Loucy (cell line): ENCODE data around the gene ERFE.

ENCODE experiments used
- H2AFZ ChIP-seq: fragments of 200-600 bp; sonication (generic); 2 replicates; pipeline ENCODE4 v1.6.0; 2016; ENCODE audit warnings: antibody characterized with exemption, mild to moderate bottlenecking, low read length, moderate library complexity
- H3F3A ChIP-seq: fragments of 200-600 bp; 2 replicates; pipeline ENCODE4 v1.6.0; 2016; ENCODE audit warnings: antibody characterized with exemption, low read depth, mild to moderate bottlenecking
- H3K27me3 ChIP-seq: fragments of 200-600 bp; sonication (generic); 2 replicates; pipeline ENCODE4 v1.6.1; 2014; ENCODE audit warnings: low read length, mild to moderate bottlenecking; ENCODE audit not compliant: insufficient read depth, poor library complexity, severe bottlenecking
- H3K36me3 ChIP-seq: fragments of 200-600 bp; sonication (generic); 2 replicates; pipeline ENCODE4 v1.6.1; 2016; ENCODE audit warnings: low read length; ENCODE audit not compliant: insufficient read depth
- H3K4me1 ChIP-seq: fragments of 200-600 bp; sonication (generic); 2 replicates; pipeline ENCODE4 v1.5.1; 2014; ENCODE audit warnings: low read length, mild to moderate bottlenecking; ENCODE audit not compliant: insufficient read depth, poor library complexity, severe bottlenecking
- H3K4me2 ChIP-seq: fragments of 200-600 bp; sonication (generic); 2 replicates; pipeline ENCODE4 v1.6.0; 2014; ENCODE audit warnings: antibody characterized with exemption, low read length, low read depth, mild to moderate bottlenecking; ENCODE audit not compliant: poor library complexity, severe bottlenecking
- H3K4me3 ChIP-seq: fragments of 200-600 bp; sonication (generic); 2 replicates; pipeline ENCODE4 v1.5.1; 2014; ENCODE audit warnings: low read length, mild to moderate bottlenecking, mixed read lengths; ENCODE audit not compliant: poor library complexity, severe bottlenecking
- H3K79me2 ChIP-seq: fragments of 200-600 bp; sonication (generic); 2 replicates; pipeline ENCODE4 v1.6.1; 2014; ENCODE audit warnings: low read length; ENCODE audit not compliant: insufficient read depth
- H3K9ac ChIP-seq: fragments of 200-600 bp; sonication (generic); 2 replicates; pipeline ENCODE4 v1.6.0; 2014; ENCODE audit warnings: mild to moderate bottlenecking, low read depth, low read length, moderate library complexity; ENCODE audit not compliant: poor library complexity, severe bottlenecking
- H3K9me2 ChIP-seq: fragments of 200-600 bp; sonication (generic); replicated peaks from 2 replicates; pipeline ENCODE4 v1.6.1; 2016; ENCODE audit warnings: low read depth, low read length, mixed read lengths
- H3K9me3 ChIP-seq: fragments of 200-600 bp; sonication (generic); 2 replicates; pipeline ENCODE4 v1.6.1; 2014; ENCODE audit warnings: mild to moderate bottlenecking, antibody characterized with exemption, low read length, low read depth; ENCODE audit not compliant: insufficient read depth
- H4K20me1 ChIP-seq: fragments of 200-600 bp; sonication (generic); 2 replicates; pipeline ENCODE4 v1.6.0; 2014; ENCODE audit warnings: antibody characterized with exemption, low read length, mild to moderate bottlenecking; ENCODE audit not compliant: insufficient read depth, poor library complexity, severe bottlenecking
- CTCF ChIP-seq: fragments of 200-600 bp; sonication (generic); conservative IDR thresholded peaks from 2 replicates; pipeline ENCODE4 v1.5.1; 2014; ENCODE audit warnings: mild to moderate bottlenecking, antibody characterized with exemption, low read length
- EZH2phosphoT487 ChIP-seq: fragments of 200-600 bp; IDR thresholded peaks from 2 replicates; pipeline ENCODE4 v1.6.1; 2018; ENCODE audit warnings: antibody characterized with exemption, mild to moderate bottlenecking, moderate library complexity, borderline replicate concordance

The ERFE gene

GRCh38 chr2:238130111-238130695 lies 28.6 kb upstream of the ERFE start:
- TF ChIP-seq EZH2phosphoT487 (no peak), CTCF (no peak)
- H3K79me2 ChIP-seq = no peaks in the 10 kb centered on the region
- H3K36me3 ChIP-seq = no peaks in the 10 kb centered on the region
- no peak overlapping the region for H3K4me2 ChIP-seq
- no peaks in the 10 kb centered on the region for H3F3A ChIP-seq
- no peaks in the 10 kb centered on the region for H3K9me2 ChIP-seq
- no peaks in the 10 kb centered on the region for H3K9me3 ChIP-seq
- H3K9ac ChIP-seq = no peak overlapping the region
- no peak overlapping the region for H2AFZ ChIP-seq
- H3K4me3 ChIP-seq = no peak overlapping the region
- no peaks in the 10 kb centered on the region for H3K4me1 ChIP-seq
- no peaks in the 10 kb centered on the region for H3K27me3 ChIP-seq
- H4K20me1 ChIP-seq = no peaks in the 10 kb centered on the region

- Histone ChIP-seq H3K79me2 (no peaks in the 10 kb centered on the region), H3K36me3 (no peaks in the 10 kb centered on the region), H3K4me1 (no peaks in the 10 kb centered on the region), H4K20me1 (no peaks in the 10 kb centered on the region), H3K9me2 (no peaks in the 10 kb centered on the region), H3K9ac (no peak overlapping the region), H3K4me2 (no peak overlapping the region), H3K4me3 (no peak overlapping the region), H3K27me3 (no peaks in the 10 kb centered on the region), H2AFZ (no peak overlapping the region), H3F3A (no peaks in the 10 kb centered on the region), H3K9me3 (no peaks in the 10 kb centered on the region)
- TF ChIP-seq CTCF = no peak
- TF ChIP-seq EZH2phosphoT487 = no peak
These were observed 27.8 kb upstream of the ERFE start for GRCh38 chr2:238130696-238131628.

- H3K9me3 ChIP-seq = no peaks in the 10 kb centered on the region
- TF ChIP-seq EZH2phosphoT487 (no peak), CTCF (no peak)
- H3F3A ChIP-seq = no peaks in the 10 kb centered on the region
These were observed 26.9 kb upstream of the ERFE start for GRCh38 chr2:238131761-238132462.

More at GRCh38 chr2:238131761-238132462, 26.9 kb upstream of the ERFE start:
- Histone ChIP-seq H3K36me3 (no peaks in the 10 kb centered on the region), H3K4me3 (no peak overlapping the region), H3K4me1 (no peaks in the 10 kb centered on the region), H3K27me3 (no peaks in the 10 kb centered on the region), H3K4me2 (no peak overlapping the region), H3K9ac (no peak overlapping the region), H2AFZ (no peak overlapping the region), H3K9me2 (no peaks in the 10 kb centered on the region), H3K79me2 (no peaks in the 10 kb centered on the region), H4K20me1 (no peaks in the 10 kb centered on the region)
